HG03066 (cell line): ENCODE measurements around the gene DSE.
A peak's percentile ranks its signal among the peaks of the same experiment; 100 is the strongest.
"Not testable (repeated sequence)": the region's sequence is repeated elsewhere in the genome, so short reads cannot be mapped to it uniquely, and the experiment has no call there.

Source experiments
- ATAC-seq: cut with Tn5 transposase; IDR thresholded peaks from one replicate; pipeline ENCODE4 v1.9.1; 2021; ENCODE audit warnings: low read depth; ENCODE audit not compliant: unreplicated experiment

The DSE gene

DNA sequence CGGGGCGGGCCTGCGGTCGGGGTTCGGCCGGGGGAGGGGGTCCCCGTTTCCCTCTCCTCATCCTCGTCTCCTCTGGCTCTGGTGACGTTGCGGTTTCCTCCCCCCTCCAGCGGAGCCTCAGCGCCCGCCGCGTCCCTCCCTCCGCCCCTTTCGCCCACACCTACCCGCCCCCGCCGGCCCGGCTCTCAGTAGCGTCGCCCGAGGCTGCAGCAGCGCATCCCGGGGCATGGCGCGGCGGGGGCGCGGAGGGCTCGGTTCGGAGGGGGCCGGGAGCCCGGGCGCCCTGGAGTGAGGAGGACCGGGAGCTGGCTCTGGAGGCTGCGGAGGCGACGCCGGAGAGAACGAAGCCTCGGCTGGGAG is at the start of gene DSE:
Gene DSE, plus strand, starts transcription at position 188 of the 360 bp plus-strand sequence. CDS start 28,304 bp downstream, outside the sequence.
- ATAC-seq, result peak; percentile 67

- ATAC-seq, result not testable (repeated sequence)
Observed at GRCh38 chr6:116321933-116322332, 48.8 kb upstream of the DSE start.

DNA sequence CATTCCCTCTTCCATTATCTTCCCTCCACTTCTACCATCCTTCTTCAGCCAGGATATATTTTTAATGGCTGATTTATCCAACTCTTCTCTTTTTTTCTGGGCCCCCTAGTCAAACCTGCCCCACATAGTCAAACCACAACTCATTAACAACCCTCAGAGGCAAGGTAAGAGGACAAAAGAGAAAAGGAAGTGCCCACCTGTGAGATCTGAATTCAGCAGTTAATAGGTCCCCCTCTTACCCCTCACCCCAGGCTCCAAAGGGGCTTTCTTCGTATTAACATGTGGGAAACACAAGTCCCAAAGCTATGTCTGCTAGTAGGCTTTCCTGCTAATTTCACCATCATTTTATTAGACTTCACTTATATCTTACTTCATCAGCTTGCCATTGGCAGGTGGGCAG is 46.9 kb upstream of the DSE start:
- ATAC-seq, result no peak

- not testable (repeated sequence) for ATAC-seq
Observed at GRCh38 chr6:116325634-116326132, 45.1 kb upstream of the DSE start.

DNA sequence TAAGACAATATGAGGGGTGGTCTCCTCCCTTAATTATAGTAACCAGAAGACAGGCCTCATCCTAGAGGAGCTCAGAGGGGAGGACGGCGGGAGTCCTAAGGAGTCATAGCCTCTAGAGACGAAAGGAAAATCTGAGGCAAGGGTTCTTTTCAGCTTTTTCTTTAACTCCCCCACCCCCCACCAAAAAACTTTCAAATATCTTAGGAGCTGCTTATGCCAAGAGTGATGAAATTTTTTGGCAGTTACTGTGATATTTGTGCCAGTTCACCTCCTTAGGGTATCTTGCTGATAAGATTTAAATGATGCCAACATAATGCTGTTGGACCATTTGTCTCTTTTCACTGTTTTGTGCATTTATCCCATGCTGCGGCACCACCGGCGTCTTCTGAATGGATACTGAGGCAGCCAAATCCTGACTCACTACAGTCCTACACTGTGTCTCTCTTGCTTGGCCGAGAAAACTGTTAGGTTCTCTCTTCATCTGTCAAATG is 44.5 kb upstream of the DSE start:
- ATAC-seq, result no peak

GRCh38 chr6:116326996-116327395 is 43.8 kb upstream of the DSE start:
- ATAC-seq, result no peak

- no peak for ATAC-seq
Observed at GRCh38 chr6:116327803-116328527, 42.8 kb upstream of the DSE start.

DNA sequence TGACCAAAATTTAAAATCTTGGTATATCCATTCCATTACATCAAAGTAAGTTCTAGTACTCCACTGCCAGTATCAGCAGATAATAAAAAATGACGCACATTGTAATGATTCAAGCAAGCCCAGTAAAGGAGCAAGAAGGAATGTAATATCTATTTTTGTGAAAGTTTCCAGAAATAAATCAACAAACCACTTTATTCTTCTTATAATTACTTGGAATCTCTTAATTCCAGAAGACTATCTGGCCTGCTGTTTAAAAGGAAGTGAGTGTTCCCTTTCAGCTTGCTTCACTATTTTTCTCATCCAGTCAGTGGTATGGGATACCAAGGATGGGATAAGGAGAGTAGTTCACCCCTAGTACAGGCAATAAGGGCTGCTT is 42.2 kb upstream of the DSE start:
- no peak for ATAC-seq

DNA sequence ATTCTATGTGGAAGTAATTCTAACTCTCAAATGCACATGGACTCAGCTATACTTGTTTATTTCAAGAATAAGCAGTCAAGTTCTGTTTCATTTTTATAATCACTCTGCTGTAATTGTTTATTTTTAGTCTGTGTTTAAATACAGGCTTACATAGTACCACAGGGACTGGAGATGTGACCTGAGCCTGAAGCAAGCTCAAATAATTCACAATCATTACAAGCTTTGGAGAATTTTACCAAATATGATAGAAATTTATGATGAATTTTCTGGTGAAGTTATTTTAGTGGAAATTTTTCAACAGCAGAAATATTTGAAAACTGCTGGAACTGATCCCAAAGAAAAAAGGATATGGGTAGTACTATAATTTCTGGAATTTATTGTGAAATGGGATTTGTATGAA is 41.6 kb upstream of the DSE start:
- no peak for ATAC-seq

GRCh38 chr6:116330511-116330910 is 40.2 kb upstream of the DSE start:
- ATAC-seq, result no peak

DNA sequence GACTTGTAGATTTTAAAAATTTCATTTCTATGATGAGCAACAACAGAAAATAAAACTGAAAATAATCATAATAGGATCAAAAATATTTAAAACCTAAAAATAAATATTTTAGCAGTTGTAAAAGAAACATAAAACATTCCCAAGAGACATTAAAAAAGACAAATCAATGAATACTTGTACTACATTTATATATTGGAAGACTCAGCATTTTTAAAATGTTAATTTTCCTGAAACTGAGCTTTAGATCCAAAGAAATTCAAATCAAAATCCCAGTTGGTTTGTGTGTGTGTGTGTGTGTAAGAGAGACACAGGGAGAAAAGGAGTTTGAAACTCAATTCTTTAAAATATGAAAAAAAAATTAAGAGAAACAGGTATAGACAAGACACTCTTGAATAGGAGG is 38.7 kb upstream of the DSE start:
- ATAC-seq, result no peak

DNA sequence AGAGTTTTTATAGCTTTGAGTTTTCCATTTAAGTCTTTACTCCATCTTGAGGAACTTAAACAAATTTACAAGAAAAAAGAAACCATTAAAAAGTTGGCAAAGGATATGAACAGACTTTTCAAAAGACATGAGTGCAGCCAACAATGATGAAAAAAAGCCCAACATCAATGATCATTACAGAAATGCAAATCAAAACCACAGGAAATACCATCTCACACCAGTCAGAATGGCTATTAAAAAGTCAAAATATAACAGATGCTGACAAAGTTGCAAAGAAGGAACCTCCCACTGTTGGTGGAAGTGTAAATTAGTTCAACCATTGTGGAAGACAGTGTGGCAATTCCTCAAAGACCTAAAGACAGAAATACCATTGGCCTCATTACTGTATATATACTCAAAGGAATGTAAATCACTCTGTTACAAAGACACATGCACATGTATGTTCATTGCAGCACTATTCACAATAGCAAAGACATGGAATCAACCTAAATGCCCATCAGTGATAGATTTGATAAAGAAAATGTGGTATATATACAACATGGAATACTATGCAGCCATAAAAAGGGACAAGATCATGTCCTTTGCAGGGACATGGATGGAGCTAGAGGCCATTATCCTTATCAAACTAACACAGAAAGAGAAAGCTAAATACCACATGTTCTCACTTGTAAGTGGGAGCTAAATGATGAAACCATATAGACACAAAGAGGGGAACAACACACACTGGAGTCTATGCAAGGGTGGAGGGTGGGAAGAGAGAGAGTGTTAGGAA is 35.9 kb upstream of the DSE start:
- ATAC-seq, result not testable (repeated sequence)

DNA sequence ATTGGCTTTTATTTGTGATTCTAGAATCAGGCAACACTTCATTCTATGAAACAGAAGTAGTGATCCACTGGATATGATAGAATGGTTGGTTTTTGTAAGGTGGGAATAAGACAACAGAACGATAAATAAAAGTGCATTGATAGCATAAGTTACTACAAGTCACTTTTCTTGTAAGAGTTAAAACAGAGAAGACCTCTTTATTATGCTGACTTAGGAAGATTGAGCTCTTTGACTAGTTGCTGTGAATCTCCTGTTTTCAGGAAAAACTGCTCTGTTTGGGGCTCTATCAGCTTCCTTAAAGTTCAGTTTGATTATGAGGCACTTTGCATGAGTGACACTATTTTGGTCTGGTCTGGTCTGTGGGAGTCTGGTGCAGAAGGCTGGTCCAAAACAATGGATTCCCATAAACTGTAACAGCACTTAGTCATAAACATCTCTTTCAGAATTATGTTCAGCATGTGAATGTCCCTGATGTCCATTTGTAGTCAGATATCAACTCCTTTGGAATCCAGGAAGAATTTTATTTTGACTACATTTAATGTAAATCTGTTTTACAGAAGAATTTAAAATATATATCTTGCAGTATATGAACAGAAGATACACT is 35.0 kb upstream of the DSE start:
- no peak for ATAC-seq

GRCh38 chr6:116338943-116339342 is 31.8 kb upstream of the DSE start:
- ATAC-seq, result no peak

DNA sequence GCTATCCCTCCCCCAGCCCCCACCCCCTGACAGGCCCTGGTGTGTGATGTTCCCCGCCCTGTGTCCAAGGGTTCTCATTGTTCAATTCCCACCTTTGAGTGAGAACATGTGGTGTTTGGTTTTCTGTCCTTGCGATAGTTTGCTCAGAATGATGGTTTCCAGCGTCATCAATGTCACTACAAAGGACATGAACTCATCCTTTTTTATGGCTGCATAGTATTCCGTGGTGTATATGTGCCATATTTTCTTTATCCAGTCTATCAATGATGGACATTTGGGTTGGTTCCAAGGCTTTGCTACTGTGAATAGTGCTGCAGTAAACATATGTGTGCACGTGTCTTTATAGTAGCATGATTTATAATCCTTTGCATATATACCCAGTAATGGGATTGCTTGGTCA is 30.1 kb upstream of the DSE start:
- not testable (repeated sequence) for ATAC-seq

DNA sequence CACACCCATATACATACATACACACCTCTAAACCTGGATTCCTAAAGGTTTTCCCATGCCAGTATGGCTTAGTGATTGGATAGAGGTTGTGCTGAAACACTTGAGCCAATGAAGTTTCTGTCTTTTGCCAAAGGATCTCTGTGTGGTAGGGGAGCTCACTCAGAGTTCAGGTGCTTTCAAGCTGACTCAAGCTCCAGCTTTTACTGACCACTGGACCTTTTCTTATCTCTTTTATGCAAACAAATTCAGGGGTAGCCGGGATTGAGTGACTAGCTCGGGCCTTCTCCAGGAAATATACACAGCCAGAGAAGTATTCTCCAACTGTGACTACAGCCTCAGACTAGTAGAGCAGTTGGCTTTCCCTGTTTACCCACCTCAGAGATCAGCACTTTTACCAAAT is 21.5 kb upstream of the DSE start:
- ATAC-seq, result no peak

- ATAC-seq, result no peak
Observed at GRCh38 chr6:116351101-116351500, 19.6 kb upstream of the DSE start.

DNA sequence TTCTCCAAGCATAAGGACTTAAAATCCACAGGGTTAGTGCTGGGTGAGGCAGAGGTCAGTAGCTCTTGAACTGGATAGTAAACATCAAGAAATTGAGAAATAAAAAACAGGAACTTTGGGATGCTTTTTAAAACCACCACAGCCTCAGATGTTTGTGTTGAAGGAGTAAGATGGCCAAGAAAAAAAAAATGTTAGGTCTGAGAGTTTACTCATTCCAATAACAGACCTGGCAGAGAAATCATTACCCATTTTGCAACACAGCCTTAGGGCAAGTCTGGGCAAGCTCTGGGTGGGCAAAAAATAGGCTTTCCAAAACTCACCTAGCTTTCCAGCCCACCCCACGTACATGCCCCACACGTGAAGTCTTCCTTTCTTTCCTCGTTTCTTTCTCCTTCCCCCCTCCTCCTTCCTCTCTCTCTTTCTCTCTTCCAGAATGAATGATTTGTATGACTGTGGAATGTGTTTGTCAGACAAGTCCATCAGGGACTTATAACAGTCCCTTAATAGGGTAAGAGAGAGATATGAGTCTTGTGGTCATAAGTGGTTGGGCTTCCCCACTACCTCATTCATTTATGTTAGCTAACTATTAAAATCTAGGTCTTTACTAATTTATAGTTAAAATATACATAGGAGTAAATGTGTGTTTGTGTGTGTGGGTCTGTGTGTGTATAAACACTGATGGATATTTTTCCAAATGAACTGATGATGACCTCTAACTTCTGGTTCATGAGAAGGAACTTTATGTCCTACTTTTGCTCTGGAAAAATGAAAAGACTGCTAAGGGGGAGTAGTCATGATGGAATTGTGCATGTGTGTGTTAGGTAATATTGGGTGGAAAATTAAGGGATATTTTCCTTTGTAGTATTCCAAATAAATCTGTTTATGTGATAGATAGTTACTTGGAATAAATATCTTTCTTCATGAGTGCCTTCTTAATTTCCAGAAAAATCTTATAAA is 18.0 kb upstream of the DSE start:
- no peak for ATAC-seq

DNA sequence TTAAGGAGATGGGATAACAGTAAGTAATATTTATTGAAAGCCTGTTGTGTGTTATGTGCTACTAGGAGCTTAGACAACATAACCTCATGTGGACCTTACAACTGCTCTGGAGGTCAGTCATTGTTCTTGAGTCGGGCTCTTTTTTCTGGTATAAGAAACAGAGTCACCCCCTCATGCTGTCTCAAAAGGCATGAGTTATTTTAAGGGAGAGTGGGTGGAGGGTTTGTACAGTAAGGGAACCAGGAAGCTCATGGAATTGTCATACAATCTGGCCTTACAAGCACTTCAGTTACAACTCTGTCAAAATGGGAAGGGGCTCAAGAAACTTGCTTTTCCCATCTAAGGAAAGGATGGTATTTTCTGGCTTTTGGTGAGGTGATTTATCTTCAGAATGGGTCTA is 16.5 kb upstream of the DSE start:
- no peak for ATAC-seq

DNA sequence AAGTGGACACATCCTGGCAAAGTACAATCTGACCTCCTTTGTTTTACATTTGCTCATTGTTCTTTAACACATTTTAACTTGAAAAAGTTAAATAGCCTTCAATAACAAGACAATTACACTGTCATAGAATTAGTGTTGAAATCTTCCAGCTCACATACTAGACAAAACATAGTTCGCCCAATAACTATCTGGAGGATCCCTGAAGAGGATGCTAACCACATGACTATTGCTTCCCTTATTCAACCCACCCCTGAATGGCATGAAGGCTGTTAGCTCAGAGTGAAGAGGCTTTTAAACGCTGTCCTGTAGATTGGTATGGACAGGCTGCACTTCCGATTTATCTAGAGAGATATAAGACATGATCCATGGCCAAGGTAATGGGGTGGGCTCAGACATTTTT is 15.0 kb upstream of the DSE start:
- ATAC-seq, result no peak
